Measurements from ENCODE around the gene HSF2BP.

- TF ChIP-seq CTCF (IDR thresholded peaks at IDR 0.05): no peak
- no peak for TF ChIP-seq POLR2A (IDR thresholded peaks at IDR 0.05)
- TF ChIP-seq EP300 (IDR thresholded peaks at IDR 0.05): no peak
Measured at GRCh38 chr21:43657355-43658087, 1.8 kb downstream of the HSF2BP start.

Measured in tibial nerve (tissue), 4 donors.